Naive thymus-derived CD4-positive, alpha-beta T cell (primary cell): ENCODE measurements around the gene ABL1. TPM values are rescaled to one million over a fixed set of nuclear protein-coding genes. Genes with fewer than 3 reads are reported as not detected.
A peak's percentile ranks its signal among the peaks of the same experiment; 100 is the strongest.

Experiments
- ATAC-seq: fragments of 150-1000 bp; cut with Tn5 transposase; 2 replicates; pipeline ENCODE4 v1.10.0; 2021; ENCODE audit warnings: mild to moderate bottlenecking, moderate library complexity
- CTCF ChIA-PET: fragments of 350-600 bp; sonication (Branson Sonifier 250); formaldehyde crosslinking; loops from one replicate; lab custom pipeline; 2021; ENCODE audit warnings: antibody characterized with exemption; lab: Charles Lee
- POLR2A ChIA-PET: fragments of 350-600 bp; sonication (Branson Sonifier 250); formaldehyde crosslinking; loops from one replicate; lab custom pipeline; 2021; ENCODE audit warnings: antibody characterized with exemption, inconsistent platforms; lab: Charles Lee
- DNase-seq, 9 donors: peaks; one replicate each; pipeline versions ENCODE4 v3.0.0 to v3.0.0-alpha.2; 2020 to 2022; ENCODE audit warnings: mixed read lengths in 1 of 9
- H3K27ac ChIP-seq: one replicate; pipeline ENCODE4 v1.7.0; 2013; ENCODE audit warnings: mild to moderate bottlenecking, low read depth, low read length, moderate library complexity
- H3K27me3 ChIP-seq, 2 donors: one replicate each; pipeline ENCODE4 v1.7.0; 2013; ENCODE audit warnings: low read length in 2 of 2, mild to moderate bottlenecking in 2 of 2, moderate library complexity in 2 of 2; ENCODE audit not compliant: control insufficient read depth in 2 of 2, insufficient read depth in 2 of 2
- H3K36me3 ChIP-seq, 3 experiments: 1 replicate in 2 of 3; 2 replicates in 1 of 3; pipeline ENCODE4 v1.7.0; 2013; ENCODE audit warnings: low read length in 3 of 3, mild to moderate bottlenecking in 3 of 3, moderate library complexity in 1 of 3; ENCODE audit not compliant: insufficient read depth in 3 of 3, control insufficient read depth in 2 of 3
- H3K4me1 ChIP-seq, 2 donors: one replicate each; pipeline ENCODE4 v1.7.0; 2013; ENCODE audit warnings: low read length in 2 of 2, mild to moderate bottlenecking in 2 of 2, moderate library complexity in 1 of 2; ENCODE audit not compliant: control insufficient read depth in 2 of 2, insufficient read depth in 2 of 2
- H3K4me3 ChIP-seq: 2 replicates; pipeline ENCODE4 v1.7.0; 2013; ENCODE audit warnings: mild to moderate bottlenecking, low read length
- H3K9me3 ChIP-seq, 3 experiments: 1 replicate in 2 of 3; 2 replicates in 1 of 3; pipeline ENCODE4 v1.7.0; 2013; ENCODE audit warnings: low read length in 3 of 3; ENCODE audit not compliant: control insufficient read depth in 2 of 3
- H3K27ac Mint-ChIP-seq, 9 donors: one replicate each; pipeline ENCODE4 v1.8.0; 2020 to 2022; ENCODE audit warnings: mixed read lengths in 9 of 9, mild to moderate bottlenecking in 8 of 9, moderate library complexity in 5 of 9, inconsistent platforms in 2 of 9
- H3K27me3 Mint-ChIP-seq, 5 donors: one replicate each; pipeline ENCODE4 v1.8.0; 2021 to 2022; ENCODE audit warnings: mixed read lengths in 5 of 5, mild to moderate bottlenecking in 1 of 5
- H3K36me3 Mint-ChIP-seq, 5 donors: one replicate each; pipeline ENCODE4 v1.8.0; 2020 to 2022; ENCODE audit warnings: mixed read lengths in 5 of 5, mild to moderate bottlenecking in 3 of 5, inconsistent platforms in 1 of 5
- H3K4me1 Mint-ChIP-seq, 7 donors: one replicate each; pipeline ENCODE4 v1.8.0; 2020 to 2022; ENCODE audit warnings: mixed read lengths in 7 of 7, mild to moderate bottlenecking in 3 of 7, inconsistent platforms in 1 of 7
- H3K4me3 Mint-ChIP-seq, 10 donors: one replicate each; pipeline ENCODE4 v1.8.0; 2020 to 2022; ENCODE audit warnings: mild to moderate bottlenecking in 10 of 10, mixed read lengths in 10 of 10, moderate library complexity in 6 of 10, inconsistent platforms in 2 of 10
- H3K9me3 Mint-ChIP-seq, 11 donors: one replicate each; pipeline ENCODE4 v1.8.0; 2020 to 2022; ENCODE audit warnings: mixed read lengths in 11 of 11, mild to moderate bottlenecking in 4 of 11, inconsistent platforms in 1 of 11, moderate library complexity in 1 of 11
- intact Hi-C, 2 donors: fragments of 100-400 bp; cut with micrococcal nuclease; formaldehyde crosslinking; loops; one replicate each; pipeline ENCODE4 v1.15.1; 2023
- polyA plus RNA-seq, 2 donors: library from polyadenylated mRNA; unstranded; fragments of 300-500 nt; fragmentation: Illumina TruSeq; gene quantifications; one replicate each; pipeline ENCODE4 v1.2.3, GENCODE V29; 2021
- total RNA-seq, 6 experiments: library from RNA in 5 of 6; stranded (reverse) in 5 of 6; gene quantifications; 1 replicate in 5 of 6; 2 replicates in 1 of 6; pipeline ENCODE4 v1.2.3 and lab custom pipeline; 2021 to 2026

ABL1 gene
- total and polyA plus RNA-seq, 7 experiments from 2014 or later, result 8.4 to 41.0 (median 39.1) TPM

GRCh38 chr9:130921300-130921988, 86.4 kb downstream of the ABL1 start:
- ATAC-seq (no peak), DNase-seq (no peak)
- Mint-ChIP-seq H3K4me3 (no peak overlapping the region), H3K4me1 (no peaks in the 10 kb centered on the region), H3K27ac (no peak overlapping the region), H3K27me3 (peaks cover 0 to 21% (median 0%) of the 10 kb centered on the region in 5 donors), H3K9me3 (no peaks in the 10 kb centered on the region), H3K36me3 (no peaks in the 10 kb centered on the region)
- Histone ChIP-seq H3K4me1 (no peaks in the 10 kb centered on the region), H3K9me3 (no peaks in the 10 kb centered on the region), H3K36me3 (no peaks in the 10 kb centered on the region), H3K27me3 (no peaks in the 10 kb centered on the region), H3K27ac (no peak overlapping the region), H3K4me3 (no peak overlapping the region)
- CTCF ChIA-PET, result no interaction called here
- intact Hi-C loops, result no loop called here
- POLR2A ChIA-PET, result no interaction called here

GRCh38 chr9:130921989-130922892, 87.2 kb downstream of the ABL1 start:
- Histone ChIP-seq H3K27me3 (no peaks in the 10 kb centered on the region), H3K4me3 (no peak overlapping the region), H3K27ac (no peak overlapping the region), H3K36me3 (no peaks in the 10 kb centered on the region), H3K9me3 (no peaks in the 10 kb centered on the region), H3K4me1 (no peaks in the 10 kb centered on the region)
- peak overlapping the region in 1 of 9 donors; percentile 19 for H3K27ac Mint-ChIP-seq
- CTCF ChIA-PET, result no interaction called here
- H3K4me1 Mint-ChIP-seq, result no peaks in the 10 kb centered on the region
- peaks cover 0 to 16% (median 0%) of the 10 kb centered on the region in 5 donors for H3K27me3 Mint-ChIP-seq
- intact Hi-C loops, result no loop called here
- ATAC-seq, result no peak
- H3K36me3 Mint-ChIP-seq, result no peaks in the 10 kb centered on the region
- DNase-seq, result no peak
- H3K9me3 Mint-ChIP-seq, result no peaks in the 10 kb centered on the region
- no peak overlapping the region for H3K4me3 Mint-ChIP-seq
- POLR2A ChIA-PET, result no interaction called here

GRCh38 chr9:130922893-130923610, 88.0 kb downstream of the ABL1 start:
- Histone ChIP-seq H3K9me3 (no peaks in the 10 kb centered on the region), H3K27me3 (no peaks in the 10 kb centered on the region), H3K4me3 (no peak overlapping the region), H3K36me3 (no peaks in the 10 kb centered on the region), H3K4me1 (no peaks in the 10 kb centered on the region), H3K27ac (no peak overlapping the region)
- Mint-ChIP-seq H3K4me1 (no peaks in the 10 kb centered on the region), H3K4me3 (no peak overlapping the region), H3K27me3 (peaks cover 0 to 15% (median 0%) of the 10 kb centered on the region in 5 donors), H3K9me3 (no peaks in the 10 kb centered on the region), H3K36me3 (no peaks in the 10 kb centered on the region), H3K27ac (no peak overlapping the region)
- DNase-seq, result no peak
- CTCF ChIA-PET, result no interaction called here
- POLR2A ChIA-PET, result no interaction called here
- intact Hi-C loops, result no loop called here
- no peak for ATAC-seq

GRCh38 chr9:130923611-130924447, 88.8 kb downstream of the ABL1 start:
- Histone ChIP-seq H3K27ac (no peak overlapping the region), H3K27me3 (no peaks in the 10 kb centered on the region), H3K9me3 (no peaks in the 10 kb centered on the region), H3K36me3 (no peaks in the 10 kb centered on the region), H3K4me1 (no peaks in the 10 kb centered on the region), H3K4me3 (no peak overlapping the region)
- H3K4me1 Mint-ChIP-seq, result no peaks in the 10 kb centered on the region
- H3K9me3 Mint-ChIP-seq, result no peaks in the 10 kb centered on the region
- CTCF ChIA-PET, result no interaction called here
- ATAC-seq (no peak), DNase-seq (no peak)
- peaks cover 0 to 15% (median 0%) of the 10 kb centered on the region in 5 donors for H3K27me3 Mint-ChIP-seq
- no peak overlapping the region for H3K4me3 Mint-ChIP-seq
- no peak overlapping the region for H3K27ac Mint-ChIP-seq
- H3K36me3 Mint-ChIP-seq, result no peaks in the 10 kb centered on the region
- intact Hi-C loops, result no loop called here
- POLR2A ChIA-PET, result no interaction called here

GRCh38 chr9:130924448-130924788, 89.4 kb downstream of the ABL1 start:
- H3K4me3 Mint-ChIP-seq, result no peak overlapping the region
- Histone ChIP-seq H3K36me3 (no peaks in the 10 kb centered on the region), H3K4me1 (no peaks in the 10 kb centered on the region), H3K4me3 (no peak overlapping the region), H3K9me3 (no peaks in the 10 kb centered on the region), H3K27me3 (no peaks in the 10 kb centered on the region), H3K27ac (no peak overlapping the region)
- ATAC-seq, result no peak
- DNase-seq, result no peak
- H3K27ac Mint-ChIP-seq, result no peak overlapping the region
- H3K4me1 Mint-ChIP-seq, result no peaks in the 10 kb centered on the region
- CTCF ChIA-PET, result no interaction called here
- H3K36me3 Mint-ChIP-seq, result no peaks in the 10 kb centered on the region
- peaks cover 0 to 15% (median 0%) of the 10 kb centered on the region in 5 donors for H3K27me3 Mint-ChIP-seq
- no peaks in the 10 kb centered on the region for H3K9me3 Mint-ChIP-seq
- POLR2A ChIA-PET, result no interaction called here
- intact Hi-C loops, result no loop called here

GRCh38 chr9:130925050-130925678, 90.1 kb downstream of the ABL1 start:
- ChIA-PET CTCF (no interaction called here), POLR2A (no interaction called here)
- Mint-ChIP-seq H3K27me3 (peaks cover 0 to 18% (median 0%) of the 10 kb centered on the region in 5 donors), H3K4me3 (no peak overlapping the region), H3K27ac (no peak overlapping the region), H3K9me3 (no peaks in the 10 kb centered on the region), H3K36me3 (no peaks in the 10 kb centered on the region), H3K4me1 (no peaks in the 10 kb centered on the region)
- no peak overlapping the region for H3K27ac ChIP-seq
- no peaks in the 10 kb centered on the region for H3K36me3 ChIP-seq
- ATAC-seq (no peak), DNase-seq (no peak)
- intact Hi-C loops, result no loop called here
- no peaks in the 10 kb centered on the region for H3K9me3 ChIP-seq
- H3K27me3 ChIP-seq, result no peaks in the 10 kb centered on the region
- H3K4me3 ChIP-seq, result no peak overlapping the region
- H3K4me1 ChIP-seq, result no peaks in the 10 kb centered on the region
